Activated T-cell treated with anti-CD3 and anti-CD28 coated beads, Interleukin-2, amount 50 U/mL, for 72 hours (primary cell): Measurements from ENCODE around the gene ARHGEF11. TPM values are rescaled to one million over a fixed set of nuclear protein-coding genes. Genes with fewer than 3 reads are reported as not detected.
"Not testable (repeated sequence)": the region's sequence is repeated elsewhere in the genome, so short reads cannot be mapped to it uniquely, and the experiment has no call there.

Source experiments
- ATAC-seq, 2 donors: fragments of 150-1000 bp; cut with Tn5 transposase; replicated peaks in 1 of 2; 2 replicates each; pipeline ENCODE4 v1.10.0; 2021; ENCODE audit warnings: moderate library complexity in 2 of 2, mild to moderate bottlenecking in 1 of 2
- DNase-seq, 2 donors: peaks; one replicate each; pipeline ENCODE4 v3.0.0; 2021 to 2022; ENCODE audit warnings: mixed read lengths in 1 of 2
- H3K27ac Mint-ChIP-seq: one replicate; pipeline ENCODE4 v1.8.0; 2022; ENCODE audit warnings: mild to moderate bottlenecking, moderate library complexity, mixed read lengths
- H3K27me3 Mint-ChIP-seq: one replicate; pipeline ENCODE4 v1.8.0; 2022; ENCODE audit warnings: low read depth, mixed read lengths
- H3K36me3 Mint-ChIP-seq, 2 donors: one replicate each; pipeline ENCODE4 v1.8.0; 2022; ENCODE audit warnings: mixed read lengths in 2 of 2, mild to moderate bottlenecking in 1 of 2; ENCODE audit not compliant: insufficient read depth in 2 of 2
- H3K4me1 Mint-ChIP-seq: one replicate; pipeline ENCODE4 v1.8.0; 2022; ENCODE audit warnings: low read depth, mixed read lengths
- H3K4me3 Mint-ChIP-seq, 2 donors: one replicate each; pipeline ENCODE4 v1.8.0; 2022; ENCODE audit warnings: mild to moderate bottlenecking in 2 of 2, mixed read lengths in 2 of 2, moderate library complexity in 2 of 2
- H3K9me3 Mint-ChIP-seq, 2 donors: one replicate each; pipeline ENCODE4 v1.8.0; 2022; ENCODE audit warnings: mixed read lengths in 2 of 2
- total RNA-seq, 2 donors: library from RNA; stranded (reverse); gene quantifications; one replicate each; pipeline ENCODE4 v1.2.3, GENCODE V29; 2022

The ARHGEF11 gene
- total RNA-seq, 2 donors from 2014 or later, result 4.0 to 5.2 TPM

- peak; percentile 76 to 83 for DNase-seq
- Mint-ChIP-seq H3K27ac (no peak overlapping the region), H3K27me3 (peaks cover 90% of the 10 kb centered on the region), H3K4me3 (peak overlapping the region; percentile 65 to 71), H3K4me1 (peaks cover 40% of the 10 kb centered on the region), H3K9me3 (no peaks in the 10 kb centered on the region), H3K36me3 (peaks cover 0 to 1% of the 10 kb centered on the region in 2 donors)
- ATAC-seq, result peak; percentile 71 to 72
These were observed 118.1 kb downstream of the ARHGEF11 start for GRCh38 chr1:156927215-156928042.

GRCh38 chr1:156926695-156927094 lies 118.8 kb downstream of the ARHGEF11 start:
- H3K4me3 Mint-ChIP-seq, H3K27ac Mint-ChIP-seq, H3K36me3 Mint-ChIP-seq, H3K9me3 Mint-ChIP-seq, DNase-seq, ATAC-seq: not testable (repeated sequence)
- Mint-ChIP-seq H3K27me3 (peaks cover 96% of the 10 kb centered on the region), H3K4me1 (peaks cover 39% of the 10 kb centered on the region)

- H3K36me3 Mint-ChIP-seq, result peaks cover 0 to 1% of the 10 kb centered on the region in 2 donors
- ATAC-seq, result peak; percentile 76 to 87
- H3K4me1 Mint-ChIP-seq, result peaks cover 34% of the 10 kb centered on the region
- peak; percentile 73 to 82 for DNase-seq
- no peaks in the 10 kb centered on the region for H3K9me3 Mint-ChIP-seq
- H3K4me3 Mint-ChIP-seq, result peak overlapping the region in 1 of 2 donors; percentile 8
- H3K27me3 Mint-ChIP-seq, result peaks cover 97% of the 10 kb centered on the region
- H3K27ac Mint-ChIP-seq, result no peak overlapping the region
These were observed 119.4 kb downstream of the ARHGEF11 start for GRCh38 chr1:156926175-156926574.

- ATAC-seq (no peak), DNase-seq (no peak)
- Mint-ChIP-seq H3K9me3 (no peaks in the 10 kb centered on the region), H3K4me1 (peaks cover 32% of the 10 kb centered on the region), H3K36me3 (peaks cover 0 to 1% of the 10 kb centered on the region in 2 donors), H3K4me3 (peak overlapping the region in 1 of 2 donors; percentile 8), H3K27me3 (peaks cover 95% of the 10 kb centered on the region), H3K27ac (no peak overlapping the region)
These were observed 120.2 kb downstream of the ARHGEF11 start for GRCh38 chr1:156925154-156926010.

GRCh38 chr1:156924478-156925153 lies 120.9 kb downstream of the ARHGEF11 start:
- Mint-ChIP-seq H3K4me3 (no peak overlapping the region), H3K4me1 (peaks cover 32% of the 10 kb centered on the region), H3K27ac (no peak overlapping the region), H3K36me3 (peaks cover 0 to 1% of the 10 kb centered on the region in 2 donors), H3K27me3 (peaks cover 87% of the 10 kb centered on the region), H3K9me3 (no peaks in the 10 kb centered on the region)
- no peak for DNase-seq
- no peak for ATAC-seq

- peaks cover 32% of the 10 kb centered on the region for H3K4me1 Mint-ChIP-seq
- H3K27ac Mint-ChIP-seq, result no peak overlapping the region
- H3K4me3 Mint-ChIP-seq, result no peak overlapping the region
- H3K9me3 Mint-ChIP-seq, result no peaks in the 10 kb centered on the region
- H3K27me3 Mint-ChIP-seq, result peaks cover 86% of the 10 kb centered on the region
- no peak for ATAC-seq
- H3K36me3 Mint-ChIP-seq, result peaks cover 0 to 1% of the 10 kb centered on the region in 2 donors
- DNase-seq, result no peak
These were observed 121.7 kb downstream of the ARHGEF11 start for GRCh38 chr1:156923670-156924477.

GRCh38 chr1:156922986-156923669 lies 122.4 kb downstream of the ARHGEF11 start:
- no peak overlapping the region for H3K27ac Mint-ChIP-seq
- H3K9me3 Mint-ChIP-seq, result no peaks in the 10 kb centered on the region
- H3K4me1 Mint-ChIP-seq, result peaks cover 29% of the 10 kb centered on the region
- H3K27me3 Mint-ChIP-seq, result peaks cover 86% of the 10 kb centered on the region
- no peak for DNase-seq
- H3K4me3 Mint-ChIP-seq, result peak overlapping the region; percentile 32 to 56
- H3K36me3 Mint-ChIP-seq, result peaks cover 0 to 1% of the 10 kb centered on the region in 2 donors
- ATAC-seq, result no peak

- no peak for DNase-seq
- peaks cover 17% of the 10 kb centered on the region for H3K4me1 Mint-ChIP-seq
- H3K27me3 Mint-ChIP-seq, result peaks cover 68% of the 10 kb centered on the region
- no peak overlapping the region for H3K27ac Mint-ChIP-seq
- H3K9me3 Mint-ChIP-seq, result no peaks in the 10 kb centered on the region
- ATAC-seq, result no peak
- H3K36me3 Mint-ChIP-seq, result peaks cover 0 to 1% of the 10 kb centered on the region in 2 donors
- peak overlapping the region; percentile 61 to 66 for H3K4me3 Mint-ChIP-seq
These were observed 124.5 kb downstream of the ARHGEF11 start for GRCh38 chr1:156921053-156921529.

GRCh38 chr1:156920233-156921052 lies 125.1 kb downstream of the ARHGEF11 start, which contains the start of gene LRRC71:
TSS of gene LRRC71 (plus strand) at chr1:156920632. CDS start at chr1:156920804, 172 bp downstream.
- ATAC-seq, result peak; percentile 89 to 93
- peaks cover 0 to 1% of the 10 kb centered on the region in 2 donors for H3K36me3 Mint-ChIP-seq
- H3K4me1 Mint-ChIP-seq, result peaks cover 11% of the 10 kb centered on the region
- H3K27ac Mint-ChIP-seq, result no peak within 1 kb of the TSS
- peak within 1 kb of the TSS; percentile 61 to 66 for H3K4me3 Mint-ChIP-seq
- no peaks in the 10 kb centered on the region for H3K9me3 Mint-ChIP-seq
- peaks cover 67% of the 10 kb centered on the region for H3K27me3 Mint-ChIP-seq
- DNase-seq, result peak; percentile 86 to 88

GRCh38 chr1:156914440-156914856 lies 131.1 kb downstream of the ARHGEF11 start:
- H3K4me1 Mint-ChIP-seq, result no peaks in the 10 kb centered on the region
- H3K4me3 Mint-ChIP-seq, result no peak overlapping the region
- DNase-seq, result no peak
- H3K9me3 Mint-ChIP-seq, result no peaks in the 10 kb centered on the region
- H3K27me3 Mint-ChIP-seq, result peaks cover 38% of the 10 kb centered on the region
- no peak overlapping the region for H3K27ac Mint-ChIP-seq
- peak in 1 of 2 donors; percentile 25 for ATAC-seq
- H3K36me3 Mint-ChIP-seq, result no peaks in the 10 kb centered on the region

- no peak for DNase-seq
- no peaks in the 10 kb centered on the region for H3K9me3 Mint-ChIP-seq
- H3K36me3 Mint-ChIP-seq, result no peaks in the 10 kb centered on the region
- H3K27ac Mint-ChIP-seq, result no peak overlapping the region
- no peak for ATAC-seq
- peaks cover 33% of the 10 kb centered on the region for H3K27me3 Mint-ChIP-seq
- H3K4me3 Mint-ChIP-seq, result no peak overlapping the region
- H3K4me1 Mint-ChIP-seq, result no peaks in the 10 kb centered on the region
These were observed 131.6 kb downstream of the ARHGEF11 start for GRCh38 chr1:156913809-156914387.
